ENCODE results near the gene DNASE1.

Gene DNASE1

GRCh38 chr16:3669082-3669481 lies 14.6 kb downstream of the DNASE1 start:
- no peak for DNase-seq

- DNase-seq: no peak
Measured at GRCh38 chr16:3670711-3671110, 16.2 kb downstream of the DNASE1 start.

GRCh38 chr16:3671424-3671823 lies 16.9 kb downstream of the DNASE1 start:
- DNase-seq: no peak

GRCh38 chr16:3672571-3673041 lies 18.1 kb downstream of the DNASE1 start:
- DNase-seq: no peak

DNA sequence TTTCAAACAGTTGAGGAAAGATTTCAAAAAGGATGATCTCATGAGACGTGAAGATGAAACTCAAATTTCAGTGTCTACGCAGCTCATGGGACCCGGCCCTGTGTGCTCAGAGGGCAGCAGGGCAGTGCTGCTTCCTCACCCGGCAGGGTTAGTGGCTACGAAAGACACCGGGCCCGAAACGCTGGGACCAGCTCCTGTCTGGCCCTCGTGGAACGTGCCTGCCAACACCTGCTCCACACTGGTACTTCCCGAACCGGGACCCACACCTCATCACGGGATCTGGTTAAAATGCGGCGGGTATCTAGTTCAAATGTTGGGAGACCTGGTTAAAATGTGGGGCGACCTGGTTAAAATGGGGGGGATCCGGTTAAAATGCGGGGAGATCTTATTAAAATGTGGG lies 18.7 kb downstream of the DNASE1 start:
- DNase-seq: no peak

GRCh38 chr16:3673676-3674377 lies 19.3 kb downstream of the DNASE1 start:
- DNase-seq: no peak

DNA sequence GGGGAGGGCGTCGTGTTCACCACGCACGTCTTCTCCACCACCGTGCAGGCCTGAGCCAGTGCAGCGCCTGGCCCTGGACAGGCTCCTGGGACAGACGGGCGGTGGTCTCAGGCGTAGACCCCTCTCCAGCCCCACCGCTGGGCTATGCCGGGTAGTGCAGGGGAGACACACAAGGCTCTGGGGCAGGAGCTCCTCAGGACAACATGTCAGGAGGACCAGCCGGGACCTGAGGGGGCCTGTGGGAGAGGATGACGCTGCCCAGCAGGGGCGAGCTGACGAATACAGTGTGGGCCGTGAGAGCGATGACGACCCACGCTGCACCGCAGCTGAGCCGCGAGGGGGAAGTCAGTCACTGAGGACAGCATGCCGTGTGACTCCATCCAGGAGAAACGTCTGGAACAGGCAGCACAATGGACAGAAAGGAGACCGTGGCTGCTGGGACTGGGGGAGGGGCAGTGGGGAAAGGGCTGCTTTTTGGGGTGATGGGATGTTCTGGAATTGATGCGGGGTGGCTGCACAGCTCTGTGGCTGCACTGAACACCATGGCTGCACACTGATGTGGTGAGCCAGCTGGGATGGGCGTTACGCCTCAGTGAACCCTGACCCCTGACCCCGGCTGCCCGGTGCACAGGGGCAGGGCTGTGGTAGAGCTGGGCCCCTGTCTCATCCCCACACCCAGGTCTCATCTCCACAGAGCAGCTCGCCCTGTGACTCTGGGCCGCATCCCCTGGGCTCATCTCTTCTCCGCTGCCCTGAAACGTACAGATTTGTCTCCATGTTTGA lies 20.2 kb downstream of the DNASE1 start:
- no peak for DNase-seq

DNA sequence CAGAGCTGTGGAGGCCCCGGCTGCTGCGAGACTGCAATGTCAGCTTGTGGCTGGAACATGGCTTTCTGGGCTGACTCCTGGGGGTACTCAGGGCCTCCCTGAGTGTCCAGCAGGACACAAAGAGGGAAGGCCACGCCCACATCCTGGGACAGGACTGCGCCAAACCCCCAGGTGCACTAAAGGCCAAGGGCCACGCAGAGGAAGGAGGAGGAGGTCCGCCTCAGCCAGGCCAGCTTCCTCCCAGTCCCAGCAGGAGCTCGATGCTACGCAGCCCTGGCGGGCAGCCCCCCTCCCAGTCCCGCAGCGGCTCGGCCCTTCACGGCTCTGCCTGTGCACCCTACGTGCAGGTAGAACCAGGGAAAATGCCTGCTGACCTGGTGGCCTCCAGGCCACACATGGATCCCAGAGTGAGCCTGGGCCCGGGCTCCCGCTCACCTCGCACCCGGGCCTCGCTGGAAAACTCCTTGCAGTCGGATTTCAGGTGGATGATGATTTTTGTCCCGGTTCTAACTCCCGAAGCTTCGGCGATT lies 21.2 kb downstream of the DNASE1 start:
- no peak for DNase-seq

GRCh38 chr16:3677994-3678393 lies 23.5 kb downstream of the DNASE1 start:
- DNase-seq: no peak

- DNase-seq: no peak
Measured at GRCh38 chr16:3681206-3681605, 26.7 kb downstream of the DNASE1 start.

GRCh38 chr16:3687021-3687420 lies 32.5 kb downstream of the DNASE1 start:
- no peak for DNase-seq

- no peak for DNase-seq
Measured at GRCh38 chr16:3687792-3688191, 33.3 kb downstream of the DNASE1 start.

GRCh38 chr16:3689731-3690130 lies 35.2 kb downstream of the DNASE1 start:
- DNase-seq: no peak

- DNase-seq: peak; percentile 61
Measured at GRCh38 chr16:3690470-3690928, 36.0 kb downstream of the DNASE1 start.

DNA sequence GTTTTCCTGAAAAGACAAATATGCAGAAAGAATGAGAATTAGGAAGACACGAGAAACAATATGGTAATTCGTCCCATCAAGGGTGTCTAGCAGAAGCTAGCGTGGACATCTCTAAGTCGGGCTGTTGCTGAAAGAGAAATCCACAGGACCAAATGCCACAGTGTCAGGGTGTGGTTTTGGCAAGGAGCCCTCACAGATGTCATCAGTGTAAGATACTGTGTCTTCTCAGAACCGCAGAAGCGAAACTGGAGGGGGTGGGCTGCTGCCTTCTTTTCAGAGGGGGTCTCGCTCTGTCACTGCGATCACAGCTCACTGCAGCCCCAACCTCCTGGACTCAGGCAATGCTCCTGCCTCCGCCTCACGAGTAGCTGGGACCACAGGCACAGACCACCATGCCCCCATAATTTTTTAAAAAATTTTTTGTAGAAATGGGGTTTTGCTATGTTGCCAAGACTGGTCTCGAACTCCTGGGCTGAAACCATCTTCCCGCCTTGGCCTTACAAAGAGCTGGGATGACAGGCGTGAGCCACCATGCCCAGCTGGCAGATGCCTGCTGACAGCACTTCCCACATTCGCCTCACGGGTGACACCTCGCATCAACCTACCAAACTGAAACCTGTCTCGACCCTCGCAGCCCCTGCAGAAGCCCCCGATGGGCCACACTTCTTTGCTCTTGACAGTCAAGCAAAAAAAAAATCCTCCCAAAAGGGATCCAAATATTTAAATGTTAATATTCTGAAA lies 36.7 kb downstream of the DNASE1 start:
- DNase-seq: peak; percentile 5

- DNase-seq: no peak
Measured at GRCh38 chr16:3691761-3692160, 37.3 kb downstream of the DNASE1 start.

- no peak for DNase-seq
Measured at GRCh38 chr16:3694051-3694450, 39.6 kb downstream of the DNASE1 start.

DNA sequence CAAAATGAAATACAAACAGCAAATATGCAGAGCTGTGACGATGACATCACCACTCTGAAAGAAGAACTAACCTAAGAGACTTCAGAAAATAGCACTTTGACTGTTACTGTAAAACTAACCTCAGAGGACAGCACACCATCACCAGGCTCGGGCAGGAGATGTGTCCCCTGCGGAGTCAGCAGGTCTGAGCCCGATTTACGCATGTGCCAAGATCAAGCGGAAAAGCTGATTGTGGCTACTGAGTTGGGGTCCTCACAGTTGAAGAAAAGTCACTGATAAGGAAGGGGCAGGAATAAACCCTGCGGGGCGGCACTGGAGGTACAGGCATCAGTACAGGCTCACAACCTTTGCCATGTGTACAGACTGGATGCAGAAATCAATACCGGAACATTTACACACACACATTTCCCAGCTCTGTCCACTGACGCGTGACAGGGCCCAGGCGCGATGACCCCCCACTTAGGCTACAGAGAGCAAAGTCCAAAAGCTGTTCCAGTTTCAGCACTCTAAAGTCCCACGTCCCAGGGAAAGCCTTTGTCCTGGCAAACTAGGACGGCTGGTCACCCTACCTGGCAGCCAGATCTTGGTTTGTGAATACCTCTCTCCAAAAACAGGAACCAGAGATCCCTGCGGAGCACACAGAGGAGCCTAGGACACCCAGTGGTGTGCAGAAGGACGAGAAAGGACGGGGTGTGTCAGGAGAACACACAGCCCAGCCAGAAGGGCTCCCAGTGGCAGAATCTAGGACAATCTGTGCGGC lies 41.3 kb downstream of the DNASE1 start:
- no peak for DNase-seq

DNA sequence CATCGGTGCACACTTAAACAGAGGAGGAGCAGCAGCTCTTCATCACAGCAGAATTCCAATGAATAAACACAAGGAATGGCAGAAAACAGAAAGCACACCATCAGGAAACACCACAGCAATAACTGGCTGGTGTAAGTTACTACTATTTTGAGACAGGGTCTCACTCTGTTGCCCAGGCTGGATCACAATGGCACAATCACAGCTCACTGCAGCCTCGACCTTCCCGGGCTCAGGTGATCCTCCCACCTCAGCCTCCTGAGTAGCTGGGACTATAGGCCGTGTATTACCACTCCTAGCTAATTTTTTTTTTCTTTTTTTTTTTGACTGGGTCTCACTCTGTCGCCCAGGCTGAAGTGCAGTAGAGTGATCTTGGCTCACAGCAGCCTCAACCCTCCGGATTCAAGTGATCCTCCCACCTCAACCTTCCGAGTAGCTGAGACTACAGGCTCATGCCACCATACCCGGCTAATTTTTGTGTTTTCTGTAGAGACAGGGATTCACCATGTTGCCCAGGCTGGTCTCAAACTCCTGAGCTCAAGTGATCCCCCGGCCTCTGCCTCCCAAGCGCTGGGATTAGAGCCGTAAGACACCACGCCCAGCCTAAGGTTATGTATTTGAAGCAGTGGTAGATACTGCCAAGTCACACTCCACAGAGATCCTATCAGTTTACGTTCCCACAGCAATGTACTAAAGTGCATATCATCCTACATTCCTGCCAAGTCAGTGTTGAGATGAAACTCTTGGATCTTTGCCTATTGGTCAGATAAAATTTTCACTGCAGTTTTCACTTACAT lies 42.1 kb downstream of the DNASE1 start:
- no peak for DNase-seq

DNA sequence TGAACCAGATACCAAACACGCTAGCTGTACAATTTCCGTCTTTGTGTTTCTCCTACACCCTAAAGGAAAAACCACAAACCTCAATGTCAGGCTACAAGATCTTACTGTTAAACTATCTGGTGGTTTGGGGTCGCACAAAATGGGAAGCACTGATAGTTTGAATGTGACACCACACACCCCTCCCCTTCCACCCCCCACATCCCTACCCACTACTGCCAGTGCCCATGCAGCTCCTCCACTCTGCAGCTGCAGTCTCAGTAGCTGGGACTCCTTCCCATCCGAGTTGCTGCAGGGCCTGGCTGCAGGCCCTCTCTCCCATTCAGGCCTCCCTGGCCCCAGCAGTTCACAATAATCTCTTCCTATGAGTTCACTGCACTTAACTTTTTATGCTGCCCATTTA lies 44.5 kb downstream of the DNASE1 start:
- no peak for DNase-seq

DNA sequence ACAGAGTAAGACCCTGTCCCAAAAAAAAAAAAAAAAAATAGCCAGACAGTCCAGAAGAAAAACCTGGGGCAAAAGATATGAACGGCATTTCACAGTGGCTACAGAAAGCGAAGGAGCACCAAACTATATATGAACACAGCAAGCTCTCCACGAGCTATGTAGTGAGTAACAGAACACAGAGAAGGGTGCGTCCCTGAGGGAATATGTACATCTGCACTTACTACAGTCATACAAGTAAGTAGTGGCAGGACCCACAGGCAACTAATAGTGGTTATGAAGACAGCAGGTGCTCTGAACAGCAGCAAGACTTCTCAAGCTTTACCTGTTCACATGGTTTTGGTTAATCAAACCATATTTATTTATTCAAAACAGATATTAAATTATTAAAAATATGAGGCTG lies 47.0 kb downstream of the DNASE1 start:
- no peak for DNase-seq

DNA sequence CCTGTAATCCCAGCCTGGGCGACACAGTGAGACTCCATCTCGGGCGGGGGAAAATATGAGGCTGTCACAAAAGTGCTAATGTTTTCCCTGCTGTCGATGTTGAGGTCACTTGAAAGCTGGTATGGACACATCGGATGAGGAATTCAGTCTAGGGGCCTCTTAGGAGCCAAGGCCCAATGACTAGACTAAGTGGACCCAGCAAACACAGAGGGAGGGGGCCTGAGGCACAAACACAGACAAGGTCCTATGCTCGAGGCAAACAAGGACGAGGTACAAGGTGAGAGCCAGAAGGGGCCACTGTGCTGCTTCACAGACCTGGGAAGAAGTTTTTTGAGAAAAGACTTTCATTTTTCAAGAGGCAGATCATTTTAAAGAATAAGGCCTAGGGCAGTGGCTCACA lies 47.6 kb downstream of the DNASE1 start:
- DNase-seq: no peak
